Middle frontal gyrus (tissue), 1 donor: ENCODE results near the gene EPN1.

ENCODE experiments used
- DNase-seq: peaks from one replicate; pipeline ENCODE4 v3.0.0-alpha.2; 2015; ENCODE audit warnings: low spot score; ENCODE audit errors: extremely low spot score

Gene EPN1

DNA sequence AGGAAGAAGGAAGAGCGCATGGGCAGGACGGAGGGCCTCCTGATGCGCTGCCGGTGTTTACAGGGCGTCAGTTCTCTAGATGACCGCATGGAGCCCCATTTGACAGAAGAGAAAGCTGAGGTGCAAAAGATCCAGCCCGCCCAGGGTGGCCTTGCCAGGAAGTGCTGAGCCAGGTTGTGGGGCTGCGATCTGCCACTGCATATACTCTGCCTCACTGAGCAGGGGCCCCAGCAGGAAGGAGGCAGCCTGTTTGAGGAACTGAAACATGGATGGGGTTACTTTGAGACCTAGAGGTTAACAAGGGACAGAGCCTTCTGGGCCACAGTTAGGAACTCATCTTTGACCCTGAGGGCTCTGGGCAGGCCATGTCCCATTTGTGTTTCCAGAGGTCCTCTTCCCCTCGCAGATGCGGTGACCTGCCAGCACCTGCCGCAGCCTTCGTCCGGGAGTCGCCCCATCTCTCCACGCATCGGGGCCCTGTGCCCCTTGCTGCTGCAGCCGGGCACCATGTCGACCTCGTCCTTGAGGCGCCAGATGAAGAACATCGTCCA is 3.2 kb downstream of the EPN1 start:
- DNase-seq = no peak

DNA sequence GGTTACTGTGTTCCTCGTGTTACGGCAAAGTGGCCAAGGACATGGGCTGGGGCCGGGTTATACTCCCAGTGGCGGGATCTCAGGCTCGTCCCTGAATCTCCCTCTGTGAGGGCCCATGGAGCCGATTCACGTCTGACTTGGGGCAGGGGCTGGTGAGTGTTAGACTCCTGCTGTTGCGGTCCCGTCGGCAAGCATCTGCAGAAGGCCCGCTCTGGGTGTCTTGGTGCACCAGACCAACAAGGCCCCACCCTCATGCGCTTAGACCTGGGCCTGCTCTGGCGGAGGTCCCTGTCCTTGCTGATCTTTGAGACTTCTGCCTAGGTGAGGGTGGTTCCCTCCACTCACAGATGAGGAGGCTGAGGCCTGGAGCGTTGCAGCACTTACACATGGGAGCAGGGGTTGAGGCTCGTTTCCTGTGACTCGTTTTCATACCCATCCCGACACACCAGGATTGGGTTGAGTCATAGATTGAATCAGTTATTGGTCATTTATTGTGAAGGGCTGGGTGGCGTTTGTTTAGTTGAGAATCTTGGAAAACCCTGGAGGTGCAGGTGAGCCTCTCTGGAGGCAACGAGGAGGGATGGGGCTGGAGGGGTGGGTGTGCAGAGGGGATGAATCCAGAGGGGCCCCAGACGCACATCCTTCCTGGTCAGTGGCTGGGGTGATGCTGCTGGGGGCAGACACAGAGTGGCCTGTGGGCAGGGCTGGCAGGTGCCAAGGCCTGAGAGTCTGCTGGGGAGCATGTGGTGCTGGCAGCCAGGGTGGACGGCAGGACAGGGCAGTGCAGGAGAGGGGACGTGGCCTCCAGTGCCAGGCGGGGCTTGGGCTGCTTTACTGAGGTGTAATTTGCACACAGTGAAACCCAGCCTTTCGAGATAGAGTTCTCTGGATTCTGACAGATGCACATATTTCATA is 4.6 kb downstream of the EPN1 start:
- no peak for DNase-seq

DNA sequence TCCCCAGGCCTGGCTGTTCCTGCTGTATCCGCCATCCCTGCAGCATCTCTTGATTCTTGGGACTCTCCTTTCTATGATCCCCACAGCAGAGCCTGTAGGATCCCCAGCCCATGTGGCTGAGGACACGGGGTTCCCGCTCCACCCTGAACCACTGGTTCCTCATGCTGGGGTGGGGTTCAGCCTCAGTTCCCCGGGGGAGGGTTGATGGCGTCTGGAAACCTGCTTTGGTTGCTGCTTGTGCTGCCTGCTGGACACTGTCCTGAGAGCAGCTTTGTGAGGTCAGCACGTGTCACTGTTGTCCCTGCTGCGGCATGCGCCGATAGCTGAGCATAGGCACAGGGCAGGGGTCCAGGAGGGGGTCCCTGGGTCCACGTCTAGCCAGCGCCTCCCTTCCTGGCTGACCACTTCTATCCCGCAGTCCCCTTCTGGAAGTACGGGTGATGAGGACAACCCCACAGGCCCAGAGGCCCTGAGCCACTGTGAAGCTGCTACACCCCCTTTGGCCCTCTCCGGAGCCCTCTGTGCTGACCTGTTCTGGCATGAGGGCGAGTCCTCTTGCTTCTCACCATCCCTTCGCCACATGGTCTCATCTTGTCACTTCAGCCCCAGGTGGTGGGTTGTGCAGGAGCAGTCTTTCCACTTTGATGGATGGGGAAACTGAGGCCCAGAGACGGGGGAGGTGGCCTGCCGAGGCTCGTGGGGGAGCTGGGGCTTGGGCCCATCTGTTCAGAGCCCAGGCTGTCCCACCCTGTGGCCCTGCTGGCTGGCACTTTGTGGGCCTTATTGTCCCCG is 5.5 kb downstream of the EPN1 start:
- DNase-seq = no peak

DNA sequence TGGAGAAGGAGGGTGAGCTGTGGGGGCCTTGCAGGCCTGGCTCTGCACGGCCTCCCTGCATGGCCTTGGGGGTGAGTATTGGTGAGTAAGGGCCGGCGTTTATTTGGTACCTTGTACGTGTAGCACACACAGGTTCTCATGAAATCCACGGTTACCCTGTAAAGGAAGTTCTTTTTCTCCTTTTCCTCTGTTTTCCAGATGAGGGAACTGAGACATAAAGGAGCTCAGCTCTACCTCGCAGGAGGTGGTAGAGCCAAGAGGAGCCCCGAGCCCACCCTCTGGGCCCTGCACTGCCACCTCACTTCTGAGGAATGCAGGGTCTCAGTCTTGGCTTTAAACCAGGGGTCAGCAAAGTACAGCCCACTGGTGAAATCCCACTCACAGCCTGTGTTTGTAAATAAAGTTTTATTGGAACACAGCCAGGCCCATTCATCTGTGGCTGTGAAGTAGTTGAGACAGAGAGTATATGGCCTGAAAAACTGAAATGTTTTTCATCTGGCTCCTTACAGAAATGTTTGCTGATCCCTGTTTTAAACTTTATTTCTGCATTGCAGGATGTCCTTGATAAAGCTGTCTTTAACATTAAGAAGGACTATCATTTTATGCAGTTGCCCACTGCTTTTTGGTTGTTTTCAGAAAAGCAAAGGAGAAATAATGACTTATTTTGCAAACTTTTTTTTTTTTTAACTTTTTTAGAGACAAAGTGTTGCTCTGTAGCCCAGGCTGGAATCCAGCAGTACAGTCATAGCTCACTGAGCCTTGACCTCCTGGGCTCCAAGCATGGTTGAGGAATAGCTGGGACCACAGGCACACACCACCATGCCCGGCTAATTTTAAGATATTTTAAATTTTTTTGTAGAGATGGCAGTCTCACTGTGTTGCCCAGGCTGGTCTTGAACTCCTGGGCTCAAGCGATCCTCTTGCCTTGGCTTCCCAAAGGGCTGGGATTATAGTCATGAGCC is 6.4 kb downstream of the EPN1 start:
- no peak for DNase-seq

DNA sequence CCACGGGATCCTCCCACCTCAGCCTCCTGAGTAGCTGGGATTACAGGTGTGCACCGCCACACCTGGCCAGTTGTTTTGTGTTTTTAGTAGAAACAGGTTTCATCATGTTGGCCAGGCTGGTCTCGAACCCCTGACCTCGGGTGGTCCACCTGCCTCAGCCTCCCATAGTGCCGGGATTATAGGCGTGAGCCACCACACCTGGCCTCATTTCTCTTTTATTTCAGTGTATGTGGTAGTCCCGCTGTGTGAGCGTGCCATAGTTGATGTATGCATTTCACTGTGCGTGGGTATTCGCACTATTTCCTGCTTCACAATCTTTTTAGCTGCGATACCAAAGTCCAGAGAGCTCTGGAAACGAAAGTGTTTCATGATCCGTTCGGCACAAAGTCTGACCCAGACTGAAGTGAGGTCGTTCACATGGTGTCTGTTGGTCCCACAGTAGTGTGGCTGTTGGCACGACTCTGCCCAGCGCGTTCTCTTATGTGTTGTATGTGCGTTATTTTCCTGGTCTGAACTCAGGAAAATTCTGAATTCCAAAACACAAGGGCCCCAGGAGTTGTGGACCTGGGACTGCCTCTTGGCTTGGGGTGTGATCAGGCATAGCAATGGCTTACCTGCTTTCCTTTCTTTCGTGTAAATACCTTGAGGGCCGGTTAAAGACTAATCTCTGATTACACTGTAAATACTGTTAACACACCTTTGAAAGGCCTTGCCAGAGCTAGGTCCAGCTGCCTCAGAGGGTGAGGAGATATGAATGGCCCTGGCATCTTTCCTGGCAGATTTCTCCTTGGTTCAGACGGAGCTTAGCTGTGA is 8.6 kb downstream of the EPN1 start:
- DNase-seq = no peak

DNA sequence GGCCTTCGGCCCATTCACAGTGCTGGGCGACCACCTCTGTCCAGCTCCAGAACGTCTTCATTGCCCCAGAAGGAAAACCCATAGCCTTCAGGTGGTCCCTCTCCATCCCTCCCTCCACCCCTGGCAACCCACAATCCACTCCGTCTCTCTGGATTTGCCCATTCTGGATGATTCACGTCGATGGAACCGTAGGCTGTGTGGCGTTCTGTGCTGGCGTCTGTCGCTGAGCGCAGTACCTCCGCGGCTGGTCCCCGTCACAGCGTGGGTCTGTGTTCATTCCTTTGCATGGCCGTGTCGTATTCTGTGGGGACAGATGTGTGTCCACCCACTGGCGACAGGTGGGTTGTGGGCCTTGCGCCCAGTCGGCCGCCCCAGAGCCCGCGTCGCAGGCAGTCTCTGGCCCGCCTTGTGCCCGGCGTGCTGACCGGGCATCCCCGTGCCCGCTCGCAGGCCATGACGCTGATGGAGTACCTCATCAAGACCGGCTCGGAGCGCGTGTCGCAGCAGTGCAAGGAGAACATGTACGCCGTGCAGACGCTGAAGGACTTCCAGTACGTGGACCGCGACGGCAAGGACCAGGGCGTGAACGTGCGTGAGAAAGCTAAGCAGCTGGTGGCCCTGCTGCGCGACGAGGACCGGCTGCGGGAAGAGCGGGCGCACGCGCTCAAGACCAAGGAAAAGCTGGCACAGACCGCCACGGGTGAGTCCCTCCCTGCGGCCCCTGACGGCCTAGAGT is 10.1 kb downstream of the EPN1 start:
- no peak for DNase-seq

DNA sequence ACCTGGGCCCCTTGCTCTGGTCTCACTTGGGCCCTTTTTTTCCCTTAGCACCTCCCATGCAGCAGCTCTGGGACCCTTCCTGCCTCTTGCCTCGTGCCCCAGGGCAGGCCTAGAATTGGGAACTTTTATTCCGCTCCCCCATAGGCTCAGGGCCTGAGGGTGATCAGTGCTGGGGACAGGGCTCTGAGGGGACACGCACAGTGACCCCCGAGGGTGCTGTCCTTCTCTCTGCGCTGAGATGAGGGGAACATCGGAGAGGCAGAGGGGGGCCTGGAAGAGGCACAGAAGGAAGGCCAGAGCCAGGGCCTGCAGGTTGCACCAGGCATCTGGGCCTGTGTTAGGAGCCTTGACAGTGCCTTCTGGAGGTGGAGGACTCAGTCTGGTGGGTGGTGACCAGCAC is 10.8 kb downstream of the EPN1 start:
- DNase-seq = no peak

DNA sequence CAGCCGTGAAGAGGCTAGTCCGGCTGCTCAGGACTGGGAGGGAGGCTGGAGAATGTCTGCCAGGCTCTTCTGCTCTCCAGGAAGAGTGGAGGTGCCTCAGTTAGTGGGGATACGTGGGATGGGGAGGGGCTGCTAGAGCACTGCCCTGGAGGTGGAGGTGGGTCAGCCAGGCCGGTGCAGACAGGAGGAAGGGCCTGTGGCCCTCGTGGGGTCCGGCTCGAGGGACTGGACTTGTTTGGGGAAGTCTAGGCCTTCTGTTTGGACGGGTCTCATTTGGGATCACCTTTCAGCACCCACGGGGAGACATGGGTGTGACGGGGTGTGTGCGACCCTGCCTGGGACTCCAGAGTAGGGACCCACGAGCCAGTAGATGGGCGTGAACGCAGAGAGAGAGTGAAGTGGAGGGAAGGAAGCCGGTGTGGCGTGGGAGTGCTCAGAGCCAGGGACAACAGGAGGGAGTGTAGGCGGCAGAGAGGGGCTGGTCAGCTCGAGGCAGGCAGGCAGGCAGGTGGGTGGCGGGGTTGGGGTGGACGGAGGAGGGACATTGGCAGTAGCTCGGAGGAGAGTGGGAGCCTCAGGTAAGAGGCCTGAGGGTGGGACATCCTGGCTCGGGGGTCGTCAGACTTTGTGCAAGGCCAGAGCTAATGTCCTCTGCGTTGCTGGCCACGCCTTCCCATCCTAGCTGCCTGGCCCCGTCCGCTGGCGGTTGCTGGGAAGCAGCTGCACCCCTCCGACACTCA is 11.5 kb downstream of the EPN1 start:
- no peak for DNase-seq

DNA sequence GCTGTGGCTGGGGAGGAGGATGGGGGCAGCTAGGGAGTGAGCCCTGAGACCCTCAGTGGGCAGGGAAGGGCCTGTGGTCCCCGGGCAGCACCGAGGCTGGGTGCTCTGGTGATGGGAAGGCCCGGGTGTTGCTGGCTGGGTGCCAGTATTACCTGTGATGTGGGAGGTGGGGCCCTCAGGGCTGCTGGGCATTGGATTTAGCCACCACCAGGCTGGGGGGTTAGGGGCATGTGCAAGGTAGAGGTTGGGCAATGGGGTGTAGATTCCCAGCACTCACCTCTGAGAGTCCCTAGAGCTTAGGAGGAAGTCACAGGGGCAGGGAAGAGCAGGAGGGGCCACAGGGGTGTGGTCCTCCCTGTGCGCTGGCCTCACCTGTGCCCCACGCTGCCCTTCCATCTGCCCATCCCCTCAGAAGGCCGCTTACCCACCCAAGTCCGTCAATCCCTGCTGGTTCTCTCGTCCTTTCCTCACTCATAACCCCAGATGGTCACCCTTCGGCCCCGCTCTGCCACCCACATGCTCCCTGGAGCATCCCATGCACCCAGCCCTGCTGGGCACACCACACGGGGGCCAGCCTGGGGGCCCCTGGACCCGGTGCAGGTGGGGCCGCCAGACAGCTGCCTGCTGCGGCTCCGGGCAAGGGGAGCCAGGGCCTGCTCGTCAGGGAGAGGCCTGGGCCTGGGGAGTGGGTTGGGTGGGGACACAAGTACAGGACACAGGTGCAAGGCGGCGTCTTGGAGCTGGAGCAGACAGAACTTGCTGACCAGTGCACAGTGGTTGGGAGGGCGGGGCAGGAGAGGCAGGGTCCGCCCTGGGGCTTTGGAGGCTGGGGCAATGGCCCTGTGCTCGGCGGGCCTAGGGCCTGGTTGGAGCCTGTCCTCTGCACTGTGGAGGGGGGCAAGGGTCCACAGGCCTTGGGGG is 12.5 kb downstream of the EPN1 start:
- DNase-seq = no peak

DNA sequence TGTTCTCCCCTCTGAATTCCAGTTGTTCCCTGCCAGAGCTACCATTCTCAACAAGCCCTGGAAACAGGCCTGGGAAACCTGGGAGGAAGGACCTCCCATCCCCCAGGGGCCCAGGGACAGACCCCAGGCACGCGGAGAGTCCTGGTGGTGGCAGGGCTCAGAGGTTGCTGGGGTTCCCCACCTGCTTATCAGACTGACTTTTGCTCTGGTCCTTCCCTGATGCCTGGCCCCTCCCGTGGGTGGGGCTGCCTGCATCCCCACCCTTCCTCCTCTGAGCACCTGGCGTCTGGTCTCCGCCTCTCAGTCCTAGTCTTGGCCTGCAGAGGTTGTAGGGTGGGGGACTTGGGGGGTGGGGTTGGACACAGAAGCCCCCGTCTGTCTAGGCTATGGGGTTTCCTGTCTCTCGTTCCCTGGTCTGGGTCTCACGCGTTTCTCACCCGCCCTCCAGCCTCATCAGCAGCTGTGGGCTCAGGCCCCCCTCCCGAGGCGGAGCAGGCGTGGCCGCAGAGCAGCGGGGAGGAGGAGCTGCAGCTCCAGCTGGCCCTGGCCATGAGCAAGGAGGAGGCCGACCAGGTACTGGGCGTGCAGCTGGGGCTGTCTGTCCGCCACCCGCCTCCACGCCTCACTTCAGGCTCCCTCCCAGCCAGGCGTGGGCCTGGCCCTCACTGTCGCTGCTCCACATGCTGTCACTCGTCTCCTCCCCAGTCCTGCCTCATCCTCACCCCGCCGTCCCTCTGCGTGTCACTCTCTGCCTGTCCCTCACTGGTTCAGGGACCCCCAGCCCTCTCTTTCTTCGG is 13.6 kb downstream of the EPN1 start:
- peak; percentile 12 for DNase-seq

DNA sequence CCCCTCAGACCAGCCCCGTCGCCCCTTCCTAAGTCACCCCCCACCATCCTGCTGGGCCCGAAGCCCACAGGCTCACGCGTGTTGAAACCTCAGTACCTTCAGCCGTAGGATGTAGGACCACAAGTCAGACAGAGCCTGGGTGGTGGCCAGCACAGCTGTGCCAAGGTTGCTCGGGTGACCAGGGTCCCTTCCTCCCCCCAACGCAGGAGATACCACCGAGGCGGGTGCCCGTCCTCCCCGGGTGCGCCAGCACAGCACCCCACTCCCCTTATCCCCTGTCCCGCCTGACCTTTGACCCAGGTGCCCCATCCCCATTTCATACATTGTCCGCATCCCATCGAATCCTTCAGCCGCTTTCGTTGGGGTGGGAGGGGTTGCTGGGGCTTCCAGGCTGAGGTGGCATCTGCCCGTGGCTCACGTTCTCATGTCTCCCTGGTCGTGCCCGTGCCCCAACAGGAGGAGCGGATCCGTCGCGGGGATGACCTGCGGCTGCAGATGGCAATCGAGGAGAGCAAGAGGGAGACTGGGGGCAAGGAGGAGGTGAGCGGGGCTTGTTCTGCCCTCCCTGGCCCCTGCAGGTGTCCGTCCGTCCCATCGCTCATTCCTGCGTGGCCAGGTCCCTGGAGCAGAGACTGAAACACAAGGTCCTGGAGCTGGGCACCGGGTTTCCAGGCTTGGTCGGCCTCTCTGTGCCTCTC is 14.5 kb downstream of the EPN1 start:
- no peak for DNase-seq

DNA sequence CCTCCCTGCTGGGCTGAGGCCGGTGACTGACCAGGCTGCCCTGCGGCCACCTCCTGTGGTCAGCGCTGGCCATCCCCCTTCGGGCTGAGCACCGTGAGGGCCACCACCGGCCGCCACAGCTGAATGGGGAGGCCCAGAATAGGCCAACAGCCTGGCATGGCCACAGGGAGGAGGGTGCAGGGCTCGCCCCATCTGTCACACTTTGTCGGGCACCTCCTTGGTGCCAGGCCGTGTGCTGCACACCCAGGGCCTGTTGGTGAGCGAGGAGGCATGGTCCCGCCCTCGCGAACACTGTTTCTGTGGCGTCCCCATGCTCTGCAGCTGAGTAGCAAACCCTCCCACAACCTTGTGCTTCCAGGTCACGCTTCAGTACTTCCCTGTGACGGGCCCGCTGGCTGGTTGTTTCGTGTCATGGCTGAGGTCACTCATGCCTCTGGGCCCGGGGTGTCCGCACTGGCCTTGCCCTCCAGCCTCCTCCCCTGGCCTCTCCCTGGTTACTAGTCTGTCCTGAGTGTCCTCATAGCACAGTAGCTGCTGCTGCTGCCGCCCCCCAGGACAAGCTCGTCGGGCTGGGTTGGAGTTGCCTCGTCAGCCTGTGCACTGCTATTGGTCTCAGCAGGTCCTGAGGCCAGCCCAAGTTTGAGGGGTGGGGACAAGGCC is 15.2 kb downstream of the EPN1 start:
- no peak for DNase-seq

DNA sequence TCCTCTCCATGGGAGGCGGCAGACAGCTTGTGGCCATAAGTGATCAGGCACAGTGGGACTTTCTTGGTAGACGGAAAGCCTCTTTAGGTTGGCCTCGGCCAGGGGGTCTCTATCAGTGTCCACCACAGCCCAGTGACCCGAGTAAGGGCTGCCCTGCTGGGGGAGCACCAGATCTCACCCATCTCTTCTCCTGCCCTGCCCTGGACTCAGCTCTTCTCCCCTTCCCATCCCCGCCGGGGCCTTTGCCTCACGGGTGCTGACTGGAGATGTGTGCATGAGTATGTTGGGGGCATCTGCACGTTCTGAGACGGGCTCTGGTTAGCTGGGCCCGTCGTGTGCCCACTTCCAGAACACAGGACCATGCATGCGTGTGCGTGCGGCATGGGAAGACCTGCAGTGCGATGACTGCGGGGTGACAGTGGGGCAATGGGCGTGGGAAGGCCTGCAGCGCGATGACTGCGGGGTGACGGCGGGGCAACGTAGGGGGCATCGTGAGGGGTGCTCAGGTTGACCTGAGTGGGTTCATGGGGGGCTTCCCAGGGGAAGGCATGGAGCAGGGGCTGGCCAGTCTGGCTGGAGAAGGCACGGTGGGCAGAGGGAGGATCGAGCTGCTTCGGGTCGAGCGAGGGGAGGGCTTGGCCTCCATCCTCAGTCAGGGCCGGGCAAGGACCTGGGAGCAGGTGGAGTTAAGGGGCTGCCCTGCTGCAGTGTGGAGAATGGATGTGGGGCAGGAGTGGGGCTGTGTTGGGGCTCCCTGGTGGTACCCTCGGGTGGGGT is 15.9 kb downstream of the EPN1 start:
- no peak for DNase-seq

DNA sequence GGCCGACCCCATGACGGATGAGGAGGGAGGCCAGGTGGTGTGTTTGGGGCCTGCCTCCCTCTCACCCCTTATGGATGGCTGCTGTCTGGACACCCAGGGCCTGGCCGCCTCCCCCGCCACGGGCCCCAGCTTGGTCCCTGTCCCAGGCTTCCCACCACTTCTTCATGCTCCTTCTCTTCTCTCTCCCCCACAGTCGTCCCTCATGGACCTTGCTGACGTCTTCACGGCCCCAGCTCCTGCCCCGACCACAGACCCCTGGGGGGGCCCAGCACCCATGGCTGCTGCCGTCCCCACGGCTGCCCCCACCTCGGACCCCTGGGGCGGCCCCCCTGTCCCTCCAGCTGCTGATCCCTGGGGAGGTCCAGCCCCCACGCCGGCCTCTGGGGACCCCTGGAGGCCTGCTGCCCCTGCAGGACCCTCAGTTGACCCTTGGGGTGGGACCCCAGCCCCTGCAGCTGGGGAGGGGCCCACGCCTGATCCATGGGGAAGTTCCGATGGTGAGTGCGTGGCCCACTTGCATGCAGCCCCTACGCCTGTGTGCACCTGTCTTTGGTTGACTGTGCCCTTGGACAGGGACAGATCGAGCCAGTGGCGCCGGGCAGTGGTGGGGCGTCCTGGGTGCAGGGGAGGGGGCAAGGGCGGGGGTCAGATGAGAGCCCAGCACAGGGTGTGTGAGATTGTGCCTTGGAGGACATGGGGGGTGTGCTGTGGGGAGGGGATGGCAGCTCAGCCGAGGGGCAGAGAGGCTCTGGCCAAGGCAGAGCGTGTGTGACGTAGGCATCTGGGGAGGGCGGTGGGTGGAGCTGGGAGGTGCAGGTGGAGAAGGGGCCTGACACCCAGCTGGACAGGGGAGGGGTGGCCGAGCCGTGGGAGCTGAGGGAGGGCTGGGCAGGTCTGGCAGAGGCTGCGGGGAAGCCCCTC is 16.8 kb downstream of the EPN1 start:
- DNase-seq = no peak
